T-helper 2 cell treated with Interferon-gamma antibody and Interleukin-4, amounts not matched to agents 100 ng/mL and 5 ng/mL, for 36 hours (primary cell): ENCODE measurements around the gene GAREM1. TPM values are rescaled to one million over a fixed set of nuclear protein-coding genes. Genes with fewer than 3 reads are reported as not detected.
"Not testable (repeated sequence)": the region's sequence is repeated elsewhere in the genome, so short reads cannot be mapped to it uniquely, and the experiment has no call there.

ENCODE experiments used
- intact Hi-C: fragments of 100-400 bp; cut with micrococcal nuclease; formaldehyde crosslinking; loops from one replicate; pipeline ENCODE4 v1.15.1; 2023
- total RNA-seq: library from RNA; stranded (reverse); gene quantifications from 2 replicates; pipeline ENCODE4 v1.2.3, GENCODE V29; 2022

GAREM1 gene
- total RNA-seq, 1 donor from 2014 or later, result not detected

GRCh38 chr18:32267463-32267862 is 203.2 kb downstream of the GAREM1 start:
- intact Hi-C loops, result no loop called here

DNA sequence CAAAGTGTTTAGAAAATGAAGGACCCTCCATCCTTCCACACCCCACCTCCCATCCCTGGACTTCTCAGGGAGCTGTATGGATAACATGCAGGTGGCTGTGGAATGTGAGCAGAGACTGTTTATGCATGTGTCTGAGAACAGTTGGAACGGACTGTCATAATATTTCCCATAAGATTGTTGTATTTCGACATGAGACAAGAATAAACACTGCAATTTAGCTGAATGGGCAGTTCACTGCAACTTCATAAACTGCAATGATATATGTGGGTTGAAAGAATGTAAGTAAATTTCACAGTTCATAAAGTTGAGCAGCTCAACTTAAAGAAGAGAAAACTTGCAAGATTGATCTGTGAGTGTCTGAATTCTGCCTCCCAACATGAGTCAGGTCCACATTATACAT is 206.3 kb downstream of the GAREM1 start:
- intact Hi-C loops, result no loop called here

- intact Hi-C loops, result no loop called here
These were observed 208.6 kb downstream of the GAREM1 start for GRCh38 chr18:32262092-32262491.

GRCh38 chr18:32261003-32261402 is 209.7 kb downstream of the GAREM1 start:
- intact Hi-C loops, result no loop called here

- intact Hi-C loops, result no loop called here
These were observed 211.1 kb downstream of the GAREM1 start for GRCh38 chr18:32259553-32259952.

GRCh38 chr18:32258558-32259204 is 212.0 kb downstream of the GAREM1 start:
- intact Hi-C loops, result no loop called here

GRCh38 chr18:32258148-32258547 is 212.5 kb downstream of the GAREM1 start:
- intact Hi-C loops, result no loop called here

DNA sequence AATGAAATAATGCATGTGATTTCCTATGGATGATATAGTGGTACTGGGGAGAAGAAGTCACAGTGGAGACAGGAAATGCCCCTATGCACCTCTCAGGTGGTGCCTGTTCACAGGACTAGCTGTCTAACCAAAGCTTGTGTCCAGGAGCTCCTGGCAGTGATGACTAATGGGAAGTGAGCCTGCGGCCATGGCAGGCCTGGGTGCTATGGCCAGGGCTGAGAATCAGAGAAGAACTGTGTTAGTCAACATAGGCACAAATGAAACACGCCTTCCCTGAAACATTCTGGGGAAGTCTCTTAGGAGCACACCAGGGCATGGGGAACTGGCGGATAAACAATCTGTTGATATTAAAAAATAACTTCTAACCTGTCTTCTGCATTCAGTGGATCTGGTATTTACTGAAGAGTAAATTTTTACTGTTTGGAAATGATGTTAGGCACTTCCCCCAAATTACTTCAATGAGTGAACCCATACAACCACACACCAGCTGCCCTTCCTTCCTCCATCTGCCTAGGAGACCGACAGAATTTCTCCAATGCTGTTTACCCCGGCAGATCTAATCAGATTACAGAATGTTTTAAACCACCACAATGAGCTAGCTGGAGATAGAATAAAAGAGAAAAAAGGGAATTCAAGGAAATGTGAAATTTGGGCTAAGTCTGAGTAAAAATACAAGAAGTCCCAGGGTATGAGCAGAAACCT is 213.4 kb downstream of the GAREM1 start:
- intact Hi-C loops, result no loop called here

GRCh38 chr18:32255570-32255969 is 215.1 kb downstream of the GAREM1 start:
- intact Hi-C loops, result no loop called here

- intact Hi-C loops, result no loop called here
These were observed 218.4 kb downstream of the GAREM1 start for GRCh38 chr18:32252141-32252860.

DNA sequence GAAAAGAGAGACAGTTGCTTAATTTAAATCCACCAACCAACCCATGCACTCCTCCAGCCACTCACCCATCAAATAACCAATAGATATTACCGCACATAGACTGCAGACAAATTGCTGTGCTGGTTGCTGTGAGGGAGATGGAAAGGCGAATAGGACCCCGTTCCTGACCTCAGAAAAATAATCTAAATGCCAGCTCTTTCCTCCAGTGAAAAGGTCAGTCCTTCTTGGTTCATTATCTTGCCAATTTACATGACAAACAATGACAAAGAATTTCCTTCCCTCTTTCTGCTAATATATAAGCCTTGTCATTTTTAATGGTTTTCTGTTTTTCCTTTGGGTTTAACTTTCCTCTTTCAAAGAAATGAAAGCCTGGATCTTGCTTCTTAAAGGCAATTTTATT is 219.2 kb downstream of the GAREM1 start:
- intact Hi-C loops, result no loop called here

DNA sequence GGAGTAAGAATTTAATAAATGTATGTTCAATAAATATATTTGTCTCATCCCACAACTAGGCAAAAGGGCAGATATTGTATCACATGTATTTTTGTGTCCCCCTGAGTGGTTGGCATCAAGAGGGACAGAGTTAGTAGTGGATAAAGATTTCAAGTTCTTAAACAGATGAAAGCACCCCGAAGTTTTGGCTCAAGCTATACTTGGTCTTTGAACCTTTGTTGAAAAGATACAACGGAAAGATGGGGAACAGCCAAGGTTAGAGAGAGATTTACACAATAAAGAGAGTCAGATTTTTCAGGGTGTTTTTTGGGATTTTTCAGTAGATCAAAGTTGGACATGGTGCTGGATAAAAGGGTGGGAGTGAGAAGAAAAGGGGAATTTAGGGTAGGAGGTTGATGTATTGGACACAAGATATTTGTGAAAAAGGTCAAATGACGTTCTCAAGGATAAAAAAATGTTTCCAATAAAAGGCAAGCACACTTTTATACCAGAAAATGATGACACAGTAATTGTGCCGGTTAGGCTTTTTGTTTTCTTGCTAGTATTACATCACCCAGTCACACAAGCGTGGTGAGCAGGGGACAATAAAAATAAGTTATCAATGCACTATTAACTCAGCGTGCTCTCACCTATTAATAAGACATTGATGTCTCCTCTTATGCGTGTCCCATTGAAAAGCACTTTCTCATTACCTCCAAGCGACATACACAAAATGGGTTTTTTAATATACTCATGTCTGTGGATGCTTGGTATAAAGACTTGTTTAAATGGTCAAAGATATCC is 221.3 kb downstream of the GAREM1 start:
- intact Hi-C loops, result no loop called here

DNA sequence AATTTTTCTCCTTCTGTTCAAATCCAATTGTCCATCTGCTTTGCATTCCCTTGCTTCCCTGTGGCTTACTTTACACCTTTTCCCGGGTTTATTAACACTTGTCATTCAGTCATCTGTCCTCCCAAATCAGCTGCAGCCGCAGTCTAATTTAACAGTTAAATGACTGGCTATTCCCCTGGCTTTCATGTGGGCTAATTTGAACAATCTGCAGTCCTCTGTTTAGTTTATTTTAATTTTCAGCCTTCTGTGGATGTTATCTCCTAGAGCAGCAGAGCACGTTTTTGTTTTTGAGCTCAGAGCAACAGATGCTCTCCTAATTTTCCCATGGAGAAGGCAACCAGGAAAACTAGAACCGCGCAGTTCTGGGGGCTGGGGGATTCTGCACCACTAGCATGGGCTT is 225.8 kb downstream of the GAREM1 start:
- intact Hi-C loops, result no loop called here

DNA sequence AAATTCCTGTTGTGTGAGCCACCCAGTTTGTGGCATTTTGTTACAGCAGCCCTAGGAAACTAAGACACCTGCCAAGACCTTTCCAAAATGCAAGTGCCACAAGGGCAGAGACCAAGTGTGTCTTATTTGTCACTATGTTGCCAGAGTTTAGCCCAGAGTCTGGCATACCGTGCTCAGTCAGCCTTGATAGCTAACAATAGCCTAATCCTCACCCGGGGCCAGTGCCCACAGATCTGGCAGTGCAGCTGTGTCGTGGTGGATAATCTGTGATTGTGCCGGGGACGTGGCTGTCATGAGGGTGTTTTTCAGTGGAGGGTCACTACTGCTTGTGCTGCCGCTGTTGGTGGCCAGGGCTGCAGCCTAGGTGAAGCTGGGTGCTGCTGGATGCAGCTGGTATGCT is 227.3 kb downstream of the GAREM1 start:
- intact Hi-C loops, result no loop called here

DNA sequence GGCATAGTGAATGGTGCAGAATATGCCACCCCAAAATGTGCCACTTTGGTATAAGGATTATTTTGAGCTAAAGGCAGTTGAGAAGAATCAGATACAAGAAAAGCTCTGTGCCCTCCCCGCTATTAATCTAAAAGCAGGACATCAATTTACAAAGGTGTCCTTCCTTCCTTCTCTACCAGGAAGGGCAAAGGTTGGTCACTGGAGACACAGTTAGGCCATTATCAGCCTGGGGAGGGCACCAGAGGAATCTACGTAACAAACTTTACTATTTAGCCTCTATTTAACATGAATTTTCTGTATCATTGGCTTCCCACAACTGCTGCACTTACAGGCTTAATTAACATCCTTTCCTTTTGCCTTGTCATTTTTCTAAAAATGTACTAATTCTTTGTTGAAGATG is 228.3 kb downstream of the GAREM1 start:
- intact Hi-C loops, result no loop called here

DNA sequence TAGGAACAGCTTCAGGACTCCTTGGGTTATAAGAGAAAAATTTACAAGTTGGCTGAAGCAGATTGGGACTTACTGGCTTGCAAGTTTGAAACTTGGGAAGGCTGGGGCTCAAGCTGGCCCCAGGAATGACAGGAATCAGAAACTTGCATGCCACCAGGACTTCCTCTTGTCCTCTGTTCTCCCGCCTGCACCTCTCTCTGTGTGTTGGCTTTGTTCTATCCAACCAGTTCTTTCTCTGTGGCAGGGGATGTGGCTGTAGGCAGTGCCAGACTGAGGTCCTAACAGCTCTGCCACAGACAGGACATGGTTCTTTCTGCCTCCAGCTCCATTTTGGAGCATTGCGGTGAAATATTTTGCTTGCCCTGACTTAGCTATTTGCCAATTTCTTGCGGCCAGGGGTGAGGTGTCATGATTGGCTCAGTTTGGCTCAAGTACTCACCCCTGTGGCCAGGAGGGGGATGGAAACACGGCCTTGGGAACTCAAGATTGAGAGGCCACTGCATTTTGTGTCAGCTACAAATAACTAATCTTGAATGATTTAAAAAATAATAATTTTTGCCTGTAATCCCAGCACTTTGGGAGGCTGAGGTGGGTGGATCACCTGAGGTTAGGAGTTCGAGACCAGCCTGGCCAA is 231.9 kb downstream of the GAREM1 start:
- intact Hi-C loops, result no loop called here

DNA sequence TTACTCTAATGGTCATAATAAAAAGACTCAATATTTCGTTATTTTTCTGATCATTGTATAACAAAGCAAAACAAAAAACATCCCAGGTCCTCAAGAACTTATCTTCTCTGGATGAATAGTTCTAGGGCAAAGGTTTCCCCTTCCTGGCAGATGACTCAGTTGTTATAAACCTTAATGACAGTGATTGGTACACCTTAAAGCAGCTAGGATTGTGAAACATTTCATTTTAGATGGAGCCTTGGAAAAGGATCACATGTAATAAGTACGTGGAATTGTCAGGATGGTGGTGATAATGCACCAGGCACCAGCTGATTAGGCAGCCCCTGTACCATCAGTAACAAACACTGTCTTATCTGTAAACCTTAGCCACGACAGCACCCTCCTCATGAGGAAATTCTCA is 233.6 kb downstream of the GAREM1 start:
- intact Hi-C loops, result no loop called here

GRCh38 chr18:32233348-32233747 is 237.3 kb downstream of the GAREM1 start:
- intact Hi-C loops, result not testable (repeated sequence)

DNA sequence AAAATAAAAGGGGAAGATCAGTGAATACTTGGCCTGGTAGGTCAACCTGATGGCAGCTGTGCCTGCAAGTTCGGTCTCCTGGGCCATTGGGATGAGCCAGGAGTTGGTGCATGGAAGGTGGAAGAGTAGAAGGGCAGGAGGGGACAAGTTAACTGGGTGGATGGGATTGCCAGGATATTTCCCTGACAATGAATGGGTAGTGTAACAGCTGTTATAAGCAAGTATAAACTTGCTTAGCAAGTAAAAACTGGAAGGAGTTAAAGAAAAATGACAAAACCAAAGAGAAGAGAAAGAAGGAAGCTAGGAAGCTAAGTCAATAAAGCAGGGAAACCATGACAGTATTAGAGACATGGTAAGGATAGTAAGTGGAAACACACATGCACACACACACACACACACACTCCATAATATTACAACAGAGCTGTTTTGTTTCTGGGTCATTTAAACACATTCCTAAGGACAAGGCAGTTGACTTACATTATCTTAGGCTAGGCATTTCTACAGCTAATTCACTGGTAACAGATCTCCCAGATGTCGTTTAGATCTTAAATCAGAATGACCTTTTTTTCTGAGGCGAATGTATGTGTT is 251.2 kb downstream of the GAREM1 start:
- intact Hi-C loops, result no loop called here

DNA sequence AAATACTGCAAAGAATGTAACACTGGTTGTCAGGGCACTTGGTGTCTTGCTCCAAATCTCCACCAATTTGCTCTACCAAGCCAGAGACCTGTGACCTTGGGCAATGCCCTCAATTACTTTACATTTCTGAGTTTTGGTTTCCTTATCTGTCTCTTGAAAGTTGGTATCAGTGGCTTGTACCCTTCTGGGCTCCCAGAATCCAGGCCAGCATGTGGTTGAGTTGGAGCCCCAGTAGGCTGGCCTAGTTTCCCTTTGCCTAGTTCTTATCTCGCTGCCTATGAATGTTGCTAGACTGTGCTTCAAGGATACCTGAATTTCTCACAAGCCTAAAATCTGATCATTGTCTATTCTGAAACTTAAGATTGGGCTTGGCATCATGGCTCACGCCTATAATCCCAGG is 254.3 kb downstream of the GAREM1 start:
- intact Hi-C loops, result no loop called here

DNA sequence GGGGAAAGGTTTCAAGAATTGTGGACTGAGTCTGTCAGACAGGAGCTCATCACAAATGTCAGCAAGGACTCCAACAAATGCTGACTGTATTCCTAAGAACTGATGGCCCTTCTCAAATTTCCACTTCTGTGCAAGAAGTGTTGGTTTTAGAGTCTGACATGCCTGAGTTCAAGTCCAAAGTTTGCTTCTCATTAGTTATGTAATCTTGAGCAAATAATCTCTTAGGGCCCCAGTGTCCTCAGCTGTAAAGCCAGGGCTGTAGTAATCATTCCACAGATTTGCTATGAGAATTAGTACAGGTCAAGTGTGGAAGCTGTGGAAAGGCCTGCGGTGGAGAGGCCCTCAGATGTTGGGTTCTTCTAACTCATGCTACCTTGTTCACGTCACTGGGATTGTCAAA is 257.0 kb downstream of the GAREM1 start:
- intact Hi-C loops, result no loop called here
